Left colon (tissue), 2 donors: ENCODE measurements around the gene PCDHGB2. TPM values are rescaled to one million over a fixed set of nuclear protein-coding genes. Genes with fewer than 3 reads are reported as not detected.
"Not testable (repeated sequence)": the region's sequence is repeated elsewhere in the genome, so short reads cannot be mapped to it uniquely, and the experiment has no call there.

Source experiments
- ATAC-seq: fragments of 200-7000 bp; cut with Tn5 transposase; one replicate; pipeline ENCODE4 v1.9.1; 2020; ENCODE audit warnings: mild to moderate bottlenecking, moderate library complexity
- DNase-seq, 2 donors: peaks; one replicate each; pipeline ENCODE4 v3.0.0-alpha.2; 2020
- intact Hi-C, 2 donors: fragments of 100-400 bp; cut with DNase I in 1 of 2; cut with micrococcal nuclease in 1 of 2; formaldehyde crosslinking; loops; one replicate each; pipeline versions ENCODE4 v1.11.2 to v1.14.0; 2022; cut with DNase I, micrococcal nuclease
- total RNA-seq, 2 donors: library from RNA; stranded (reverse); fragmentation: NEBNext Ultra II Directional; extraction: Animal tissue kit (Norgen Biotek cat#: 25700); gene quantifications; one replicate each; pipeline ENCODE4 v1.2.1, GENCODE V29; 2021
- donor health status: DM: no; HTN: no; CAD: no.
- donor health status: DM: yes; HTN: yes; CAD: no.

Gene PCDHGB2
- total RNA-seq, 2 donors from 2014 or later: 1.6 to 1.7 TPM

DNA sequence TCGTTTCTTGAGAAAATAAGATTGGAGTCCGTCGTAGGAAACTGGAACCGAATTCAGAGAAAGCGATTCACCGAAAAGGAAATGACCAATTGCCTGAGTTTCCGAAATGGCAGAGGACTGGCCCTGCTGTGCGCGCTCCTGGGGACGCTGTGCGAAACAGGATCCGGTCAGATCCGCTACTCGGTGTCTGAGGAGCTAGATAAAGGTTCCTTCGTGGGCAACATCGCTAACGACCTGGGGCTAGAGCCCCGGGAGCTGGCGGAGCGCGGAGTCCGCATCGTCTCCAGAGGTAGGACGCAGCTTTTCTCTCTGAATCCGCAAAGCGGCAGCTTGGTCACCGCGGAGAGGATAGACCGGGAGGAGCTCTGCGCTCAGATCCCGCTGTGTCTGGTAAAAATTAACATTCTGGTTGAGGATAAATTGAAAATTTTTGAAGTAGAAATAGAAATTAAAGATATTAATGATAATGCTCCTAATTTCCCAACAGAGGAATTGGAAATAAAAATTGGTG is 15.8 kb upstream of the PCDHGB2 start:
- intact Hi-C loops: loop anchor here in 1 of 2 donors (10.0 kb wide), 1 partner anchor 51 kb away; the partner anchor contains the start of genes PCDHGA8 and PCDHGB5
- DNase-seq: no peak
- ATAC-seq: no peak

DNA sequence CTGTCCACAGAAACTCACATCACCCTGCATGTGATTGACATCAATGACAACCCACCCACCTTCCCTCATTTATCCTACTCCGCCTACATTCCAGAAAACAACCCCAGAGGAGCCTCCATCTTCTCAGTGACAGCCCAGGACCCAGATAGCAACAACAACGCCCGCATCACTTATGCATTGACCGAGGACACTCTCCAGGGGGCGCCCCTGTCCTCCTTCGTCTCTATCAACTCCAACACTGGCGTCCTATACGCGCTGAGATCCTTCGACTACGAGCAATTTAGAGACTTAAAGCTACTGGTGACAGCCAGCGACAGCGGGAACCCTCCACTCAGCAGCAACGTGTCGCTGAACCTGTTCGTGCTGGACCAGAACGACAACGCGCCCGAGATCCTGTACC is 14.5 kb upstream of the PCDHGB2 start:
- intact Hi-C loops: loop anchor here in 1 of 2 donors (10.0 kb wide), 1 partner anchor 49 kb away; the partner anchor contains the start of genes PCDHGA8 and PCDHGB5
- DNase-seq (no peak), ATAC-seq (no peak)

DNA sequence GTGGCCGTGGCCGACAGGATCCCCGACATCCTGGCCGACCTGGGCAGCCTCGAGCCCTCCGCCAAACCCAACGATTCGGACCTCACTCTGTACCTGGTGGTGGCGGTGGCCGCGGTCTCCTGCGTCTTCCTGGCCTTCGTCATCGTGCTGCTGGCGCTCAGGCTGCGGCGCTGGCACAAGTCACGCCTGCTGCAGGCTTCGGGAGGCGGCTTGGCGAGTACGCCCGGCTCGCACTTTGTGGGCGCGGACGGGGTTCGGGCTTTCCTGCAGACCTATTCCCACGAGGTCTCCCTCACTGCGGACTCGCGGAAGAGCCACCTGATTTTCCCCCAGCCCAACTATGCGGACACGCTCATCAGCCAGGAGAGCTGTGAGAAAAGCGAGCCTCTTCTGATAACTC is 13.8 kb upstream of the PCDHGB2 start:
- DNase-seq, ATAC-seq: not testable (repeated sequence)
- intact Hi-C loops: loop anchor here in 1 of 2 donors (10.0 kb wide), 1 partner anchor 49 kb away; the partner anchor contains the start of genes PCDHGA8 and PCDHGB5

DNA sequence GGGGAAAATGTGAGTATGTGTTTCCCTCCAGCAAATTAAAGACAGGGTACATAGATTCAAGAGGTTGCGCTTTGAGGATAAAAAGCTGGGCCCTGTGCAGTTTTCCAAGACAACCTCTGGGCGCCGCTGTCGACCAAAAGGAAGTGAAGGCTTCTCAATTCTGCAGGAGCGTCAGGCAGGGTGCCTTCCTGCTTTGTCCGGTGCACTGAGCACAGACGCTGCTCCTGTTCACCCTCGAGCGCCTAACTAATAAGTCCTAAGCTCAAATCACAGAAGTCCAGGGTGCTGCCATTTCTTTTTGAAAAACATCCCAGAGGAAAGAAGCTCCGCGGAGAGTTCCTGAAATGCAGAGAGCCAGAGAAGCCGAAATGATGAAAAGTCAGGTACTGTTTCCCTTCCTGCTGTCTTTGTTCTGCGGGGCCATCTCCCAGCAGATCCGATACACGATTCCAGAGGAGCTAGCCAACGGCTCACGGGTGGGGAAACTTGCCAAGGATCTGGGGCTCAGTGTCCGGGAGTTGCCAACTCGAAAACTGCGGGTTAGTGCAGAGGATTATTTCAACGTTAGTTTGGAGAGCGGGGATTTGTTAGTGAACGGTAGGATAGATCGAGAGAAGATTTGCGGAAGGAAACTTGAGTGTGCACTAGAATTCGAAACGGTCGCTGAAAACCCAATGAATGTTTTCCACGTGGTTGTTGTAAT is 9.7 kb upstream of the PCDHGB2 start, which contains the start of gene PCDHGB1:
Gene PCDHGB1 (plus strand): TSS at position 183 of the 703 bp plus-strand sequence. CDS start 162 bp downstream, at position 345.
- intact Hi-C loops: loop anchor here in 1 of 2 donors (10.0 kb wide), 1 partner anchor 45 kb away; the partner anchor contains the start of genes PCDHGA8 and PCDHGB5
- peak; percentile 71 for ATAC-seq
- peak in 1 of 2 donors; percentile 36 for DNase-seq

- intact Hi-C loops: no loop called here
- no peak for DNase-seq
- no peak for ATAC-seq
Observed at GRCh38 chr5:141351591-141351990, 8.2 kb upstream of the PCDHGB2 start.

GRCh38 chr5:141354900-141355469 is 4.8 kb upstream of the PCDHGB2 start, which contains the start of gene PCDHGA4:
Gene PCDHGA4 (plus strand): TSS chr5:141355021. CDS start chr5:141355108, 87 bp downstream.
- intact Hi-C loops: no loop called here
- DNase-seq (no peak), ATAC-seq (no peak)

- intact Hi-C loops: no loop called here
- DNase-seq (no peak), ATAC-seq (no peak)
Observed at GRCh38 chr5:141355641-141356040, 4.2 kb upstream of the PCDHGB2 start.

- DNase-seq: no peak
- ATAC-seq: no peak
- intact Hi-C loops: no loop called here
Observed at GRCh38 chr5:141356133-141356532, 3.7 kb upstream of the PCDHGB2 start.

DNA sequence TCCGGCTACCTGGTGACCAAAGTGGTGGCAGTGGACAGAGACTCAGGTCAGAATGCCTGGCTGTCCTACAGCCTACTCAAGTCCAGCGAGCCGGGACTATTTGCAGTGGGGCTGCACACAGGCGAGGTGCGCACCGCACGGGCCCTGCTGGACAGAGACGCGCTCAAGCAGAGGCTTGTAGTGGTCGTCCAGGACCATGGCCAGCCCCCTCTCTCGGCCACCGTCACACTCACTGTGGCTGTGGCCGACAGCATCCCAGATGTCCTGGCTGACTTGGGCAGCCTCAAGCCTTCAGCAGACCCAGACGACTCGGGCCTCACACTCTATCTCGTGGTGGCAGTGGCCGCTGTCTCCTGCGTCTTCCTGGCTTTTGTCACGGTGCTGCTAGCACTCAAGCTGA is 2.8 kb upstream of the PCDHGB2 start:
- DNase-seq: no peak
- intact Hi-C loops: no loop called here
- no peak for ATAC-seq

GRCh38 chr5:141360685-141361084 is 891 bp downstream of the PCDHGB2 start:
- intact Hi-C loops: no loop called here
- ATAC-seq (no peak), DNase-seq (no peak)

GRCh38 chr5:141362719-141363118 is 2.9 kb downstream of the PCDHGB2 start:
- no peak for DNase-seq
- no peak for ATAC-seq
- intact Hi-C loops: no loop called here

- ATAC-seq (no peak), DNase-seq (no peak)
- intact Hi-C loops: no loop called here
Observed at GRCh38 chr5:141363952-141364660, 4.3 kb downstream of the PCDHGB2 start, which contains the start of gene PCDHGA5. Gene PCDHGA5 (plus strand): TSS chr5:141364162. CDS start chr5:141364331, 169 bp downstream.

- ATAC-seq: no peak
- intact Hi-C loops: no loop called here
- DNase-seq: no peak
Observed at GRCh38 chr5:141366016-141366896, 6.5 kb downstream of the PCDHGB2 start.

DNA sequence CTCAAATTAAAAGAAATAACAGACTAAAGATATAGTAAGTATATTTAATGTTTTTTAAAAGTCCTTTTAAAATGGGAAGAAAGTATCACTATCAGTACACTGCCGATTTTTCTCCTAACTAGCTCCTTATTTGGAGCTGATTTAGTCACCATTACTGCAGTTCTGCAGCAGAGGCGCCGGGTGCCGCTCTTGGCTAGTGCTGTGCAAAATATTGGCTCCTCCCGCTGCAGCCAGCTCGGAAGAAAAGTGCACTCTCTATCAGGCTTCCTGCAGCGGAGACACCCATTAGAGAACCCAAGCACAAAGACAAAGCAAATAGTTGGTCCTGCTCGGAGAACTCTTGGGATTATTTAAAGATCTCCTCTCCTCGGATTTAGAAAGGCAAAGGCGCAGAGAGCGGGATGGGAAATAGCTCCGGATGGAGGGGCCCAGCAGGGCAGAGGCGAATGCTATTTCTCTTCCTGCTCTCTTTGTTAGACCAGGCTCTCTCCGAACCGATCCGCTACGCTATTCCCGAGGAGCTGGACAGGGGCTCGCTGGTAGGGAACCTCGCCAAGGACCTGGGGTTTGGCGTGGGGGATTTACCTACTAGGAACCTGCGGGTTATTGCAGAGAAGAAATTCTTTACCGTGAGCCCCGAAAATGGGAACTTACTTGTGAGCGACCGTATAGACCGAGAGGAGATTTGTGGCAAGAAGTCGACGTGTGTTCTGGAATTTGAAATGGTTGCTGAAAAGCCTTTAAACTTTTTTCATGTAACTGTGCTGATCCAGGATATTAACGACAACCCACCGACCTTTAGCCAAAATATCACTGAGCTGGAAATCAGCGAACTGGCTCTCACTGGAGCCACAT is 10.4 kb downstream of the PCDHGB2 start, which contains the start of gene PCDHGB3:
Gene PCDHGB3 (plus strand): TSS at position 249 of the 855 bp plus-strand sequence. CDS start 153 bp downstream, at position 402.
- ATAC-seq (peak; percentile 71), DNase-seq (peak in 1 of 2 donors; percentile 41)
- intact Hi-C loops: no loop called here

GRCh38 chr5:141371572-141372475 is 12.0 kb downstream of the PCDHGB2 start:
- ATAC-seq (no peak), DNase-seq (no peak)
- intact Hi-C loops: no loop called here

- intact Hi-C loops: no loop called here
- ATAC-seq (no peak), DNase-seq (no peak)
Observed at GRCh38 chr5:141373673-141374317, 14.0 kb downstream of the PCDHGB2 start, which contains the start of gene PCDHGA6. Gene PCDHGA6 (plus strand): TSS chr5:141373891. CDS start chr5:141374084, 193 bp downstream.
